Neural cell (in vitro differentiated cells): Measurements from ENCODE around the gene ARPC1B. TPM values are rescaled to one million over a fixed set of nuclear protein-coding genes. Genes with fewer than 3 reads are reported as not detected.

Experiments used
- H2AFZ ChIP-seq: fragments of 200-600, 300-800 bp; sonication (generic), shearing (Covaris generic); 2 replicates; pipeline ENCODE4 v1.6.0; 2014; ENCODE audit warnings: low read depth, mild to moderate bottlenecking, antibody characterized with exemption, low read length, moderate library complexity
- H3F3A ChIP-seq: fragments of 200-600 bp; shearing (Covaris generic); 2 replicates; pipeline ENCODE4 v1.6.1; 2016; ENCODE audit warnings: mild to moderate bottlenecking, moderate library complexity, mixed read lengths, antibody characterized with exemption, low read length; ENCODE audit not compliant: insufficient read depth, poor library complexity, severe bottlenecking
- H3K27ac ChIP-seq: fragments of 200-600, 300-800 bp; sonication (generic), shearing (Covaris generic); 2 replicates; pipeline ENCODE4 v1.5.1; 2014; ENCODE audit warnings: mild to moderate bottlenecking, low read length, moderate library complexity
- H3K27me3 ChIP-seq: fragments of 300-800, 200-600 bp; sonication (generic), shearing (Covaris generic); 2 replicates; pipeline ENCODE4 v1.6.0; 2014; ENCODE audit warnings: mild to moderate bottlenecking, low read depth, low read length, moderate library complexity; ENCODE audit not compliant: insufficient read depth
- H3K36me3 ChIP-seq: fragments of 300-800, 200-600 bp; sonication (generic), shearing (Covaris generic); 2 replicates; pipeline ENCODE4 v1.5.1; 2014; ENCODE audit warnings: mild to moderate bottlenecking, antibody characterized with exemption, low read length, moderate library complexity; ENCODE audit not compliant: insufficient read depth
- H3K4me2 ChIP-seq: fragments of 300-800, 200-600 bp; sonication (generic), shearing (Covaris generic); 2 replicates; pipeline ENCODE4 v1.6.0; 2014; ENCODE audit warnings: mild to moderate bottlenecking, low read length
- H3K4me3 ChIP-seq: fragments of 300-800, 200-600 bp; sonication (generic), shearing (Covaris generic); 2 replicates; pipeline ENCODE4 v1.5.1; 2014; ENCODE audit warnings: mild to moderate bottlenecking, low read length, moderate library complexity
- H3K79me2 ChIP-seq: fragments of 200-600 bp; shearing (Covaris generic); replicated peaks from 2 replicates; pipeline ENCODE4 v1.6.0; 2014; ENCODE audit warnings: mild to moderate bottlenecking, low read length, moderate library complexity; ENCODE audit not compliant: insufficient read depth
- H3K9ac ChIP-seq: fragments of 300-800, 200-600 bp; sonication (generic), shearing (Covaris generic); 2 replicates; pipeline ENCODE4 v1.6.1; 2016; ENCODE audit warnings: mild to moderate bottlenecking, low read length, mixed read lengths
- H3K9me2 ChIP-seq: fragments of 200-600 bp; shearing (Covaris generic); 2 replicates; pipeline ENCODE4 v1.6.1; 2016; ENCODE audit warnings: mild to moderate bottlenecking, low read length, mixed read lengths; ENCODE audit not compliant: insufficient read depth
- H3K9me3 ChIP-seq: fragments of 200-600, 300-800 bp; sonication (generic), shearing (Covaris generic); 2 replicates; pipeline ENCODE4 v1.6.1; 2016; ENCODE audit warnings: mild to moderate bottlenecking, mixed run types, low read length, moderate library complexity, mixed read lengths
- H4K20me1 ChIP-seq: fragments of 200-600 bp; shearing (Covaris generic); 2 replicates; pipeline ENCODE4 v1.6.1; 2016; ENCODE audit warnings: mild to moderate bottlenecking, mixed run types; ENCODE audit not compliant: insufficient read depth
- EP300 ChIP-seq: fragments of 450-650 bp; conservative IDR thresholded peaks from 2 replicates; pipeline ENCODE4 v1.6.1; 2014; ENCODE audit warnings: antibody characterized with exemption, mild to moderate bottlenecking, moderate library complexity; ENCODE audit not compliant: poor library complexity, severe bottlenecking
- EZH2 ChIP-seq: fragments of 200-600, 300-800 bp; shearing (Covaris generic), sonication (generic); IDR thresholded peaks from 2 replicates; pipeline ENCODE4 v1.6.1; 2014; ENCODE audit warnings: antibody characterized with exemption, low read length, borderline replicate concordance, mild to moderate bottlenecking; ENCODE audit not compliant: insufficient read depth, poor library complexity, severe bottlenecking
- MXI1 ChIP-seq: fragments of 450-650 bp; conservative IDR thresholded peaks from 2 replicates; pipeline ENCODE4 v1.6.1; 2014; ENCODE audit warnings: antibody characterized with exemption, mild to moderate bottlenecking; ENCODE audit not compliant: poor library complexity, severe bottlenecking
- POLR2AphosphoS5 ChIP-seq: IDR thresholded peaks from 2 replicates; pipeline ENCODE4 v1.6.1; 2012
- RAD21 ChIP-seq: fragments of 450-650 bp; conservative IDR thresholded peaks from 2 replicates; pipeline ENCODE4 v1.6.1; 2014; ENCODE audit warnings: antibody characterized with exemption, mild to moderate bottlenecking, moderate library complexity
- SMC3 ChIP-seq: fragments of 450-650 bp; conservative IDR thresholded peaks from 2 replicates; pipeline ENCODE4 v1.6.1; 2014; ENCODE audit warnings: antibody characterized with exemption, mild to moderate bottlenecking, moderate library complexity; ENCODE audit not compliant: poor library complexity
- TAF1 ChIP-seq: IDR thresholded peaks from 2 replicates; pipeline ENCODE4 v1.6.1; 2012; ENCODE audit warnings: low read depth
- polyA plus RNA-seq: library from polyadenylated mRNA; depleted of rRNA; stranded (reverse); fragments of >200 nt; gene quantifications from 2 replicates; pipeline ENCODE4 v1.2.3, GENCODE V29; 2014
- TF ChIP-seq, protein P1 (sequence below): fragments of 450-650 bp; IDR thresholded peaks from 2 replicates; pipeline ENCODE4 v1.5.1; 2014; ENCODE audit warnings: antibody characterized with exemption, mild to moderate bottlenecking, moderate library complexity; ENCODE audit not compliant: poor library complexity, severe bottlenecking
- TF ChIP-seq, protein P2 (sequence below): IDR thresholded peaks from 2 replicates; pipeline ENCODE4 v1.6.1; 2012; ENCODE audit warnings: borderline replicate concordance

ARPC1B gene
- polyA plus RNA-seq, 1 donor from 2014 or later: 1.7 TPM

DNA sequence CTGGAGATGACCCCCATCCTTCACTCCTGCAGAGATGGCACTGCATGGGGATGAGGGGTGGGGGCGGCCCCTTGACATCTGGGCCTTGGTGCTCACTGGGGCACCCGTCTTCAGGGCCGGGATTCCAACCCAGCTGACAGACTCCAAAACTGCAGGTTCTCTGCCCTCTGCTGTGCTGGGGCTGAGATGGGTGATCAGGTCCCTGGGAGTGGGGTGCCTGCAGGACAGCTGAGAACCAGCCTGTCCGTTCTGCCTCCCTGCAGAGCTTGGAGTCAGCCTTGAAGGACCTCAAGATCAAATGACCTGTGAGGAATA, 19.6 kb downstream of the ARPC1B start:
- H3K36me3 ChIP-seq: no peaks in the 10 kb centered on the region
- no peaks in the 10 kb centered on the region for H3K79me2 ChIP-seq
- H3K4me3 ChIP-seq: no peak overlapping the region
- no peak overlapping the region for H3K27ac ChIP-seq
- no peak overlapping the region for H2AFZ ChIP-seq
- no peaks in the 10 kb centered on the region for H3F3A ChIP-seq
- no peak overlapping the region for H3K9ac ChIP-seq
- no peak overlapping the region for H3K4me2 ChIP-seq
- H3K9me3 ChIP-seq: no peaks in the 10 kb centered on the region
- no peaks in the 10 kb centered on the region for H4K20me1 ChIP-seq
- TF ChIP-seq EZH2 (no peak), MXI1 (no peak), POLR2AphosphoS5 (no peak), SMC3 (no peak), EP300 (no peak), RAD21 (no peak), TAF1 (no peak)
- TF ChIP-seq, protein P1, sequence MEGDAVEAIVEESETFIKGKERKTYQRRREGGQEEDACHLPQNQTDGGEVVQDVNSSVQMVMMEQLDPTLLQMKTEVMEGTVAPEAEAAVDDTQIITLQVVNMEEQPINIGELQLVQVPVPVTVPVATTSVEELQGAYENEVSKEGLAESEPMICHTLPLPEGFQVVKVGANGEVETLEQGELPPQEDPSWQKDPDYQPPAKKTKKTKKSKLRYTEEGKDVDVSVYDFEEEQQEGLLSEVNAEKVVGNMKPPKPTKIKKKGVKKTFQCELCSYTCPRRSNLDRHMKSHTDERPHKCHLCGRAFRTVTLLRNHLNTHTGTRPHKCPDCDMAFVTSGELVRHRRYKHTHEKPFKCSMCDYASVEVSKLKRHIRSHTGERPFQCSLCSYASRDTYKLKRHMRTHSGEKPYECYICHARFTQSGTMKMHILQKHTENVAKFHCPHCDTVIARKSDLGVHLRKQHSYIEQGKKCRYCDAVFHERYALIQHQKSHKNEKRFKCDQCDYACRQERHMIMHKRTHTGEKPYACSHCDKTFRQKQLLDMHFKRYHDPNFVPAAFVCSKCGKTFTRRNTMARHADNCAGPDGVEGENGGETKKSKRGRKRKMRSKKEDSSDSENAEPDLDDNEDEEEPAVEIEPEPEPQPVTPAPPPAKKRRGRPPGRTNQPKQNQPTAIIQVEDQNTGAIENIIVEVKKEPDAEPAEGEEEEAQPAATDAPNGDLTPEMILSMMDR: no peak
- TF ChIP-seq, protein P2, sequence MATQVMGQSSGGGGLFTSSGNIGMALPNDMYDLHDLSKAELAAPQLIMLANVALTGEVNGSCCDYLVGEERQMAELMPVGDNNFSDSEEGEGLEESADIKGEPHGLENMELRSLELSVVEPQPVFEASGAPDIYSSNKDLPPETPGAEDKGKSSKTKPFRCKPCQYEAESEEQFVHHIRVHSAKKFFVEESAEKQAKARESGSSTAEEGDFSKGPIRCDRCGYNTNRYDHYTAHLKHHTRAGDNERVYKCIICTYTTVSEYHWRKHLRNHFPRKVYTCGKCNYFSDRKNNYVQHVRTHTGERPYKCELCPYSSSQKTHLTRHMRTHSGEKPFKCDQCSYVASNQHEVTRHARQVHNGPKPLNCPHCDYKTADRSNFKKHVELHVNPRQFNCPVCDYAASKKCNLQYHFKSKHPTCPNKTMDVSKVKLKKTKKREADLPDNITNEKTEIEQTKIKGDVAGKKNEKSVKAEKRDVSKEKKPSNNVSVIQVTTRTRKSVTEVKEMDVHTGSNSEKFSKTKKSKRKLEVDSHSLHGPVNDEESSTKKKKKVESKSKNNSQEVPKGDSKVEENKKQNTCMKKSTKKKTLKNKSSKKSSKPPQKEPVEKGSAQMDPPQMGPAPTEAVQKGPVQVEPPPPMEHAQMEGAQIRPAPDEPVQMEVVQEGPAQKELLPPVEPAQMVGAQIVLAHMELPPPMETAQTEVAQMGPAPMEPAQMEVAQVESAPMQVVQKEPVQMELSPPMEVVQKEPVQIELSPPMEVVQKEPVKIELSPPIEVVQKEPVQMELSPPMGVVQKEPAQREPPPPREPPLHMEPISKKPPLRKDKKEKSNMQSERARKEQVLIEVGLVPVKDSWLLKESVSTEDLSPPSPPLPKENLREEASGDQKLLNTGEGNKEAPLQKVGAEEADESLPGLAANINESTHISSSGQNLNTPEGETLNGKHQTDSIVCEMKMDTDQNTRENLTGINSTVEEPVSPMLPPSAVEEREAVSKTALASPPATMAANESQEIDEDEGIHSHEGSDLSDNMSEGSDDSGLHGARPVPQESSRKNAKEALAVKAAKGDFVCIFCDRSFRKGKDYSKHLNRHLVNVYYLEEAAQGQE: no peak
- H3K9me2 ChIP-seq: no peaks in the 10 kb centered on the region
- H3K27me3 ChIP-seq: no peaks in the 10 kb centered on the region

DNA sequence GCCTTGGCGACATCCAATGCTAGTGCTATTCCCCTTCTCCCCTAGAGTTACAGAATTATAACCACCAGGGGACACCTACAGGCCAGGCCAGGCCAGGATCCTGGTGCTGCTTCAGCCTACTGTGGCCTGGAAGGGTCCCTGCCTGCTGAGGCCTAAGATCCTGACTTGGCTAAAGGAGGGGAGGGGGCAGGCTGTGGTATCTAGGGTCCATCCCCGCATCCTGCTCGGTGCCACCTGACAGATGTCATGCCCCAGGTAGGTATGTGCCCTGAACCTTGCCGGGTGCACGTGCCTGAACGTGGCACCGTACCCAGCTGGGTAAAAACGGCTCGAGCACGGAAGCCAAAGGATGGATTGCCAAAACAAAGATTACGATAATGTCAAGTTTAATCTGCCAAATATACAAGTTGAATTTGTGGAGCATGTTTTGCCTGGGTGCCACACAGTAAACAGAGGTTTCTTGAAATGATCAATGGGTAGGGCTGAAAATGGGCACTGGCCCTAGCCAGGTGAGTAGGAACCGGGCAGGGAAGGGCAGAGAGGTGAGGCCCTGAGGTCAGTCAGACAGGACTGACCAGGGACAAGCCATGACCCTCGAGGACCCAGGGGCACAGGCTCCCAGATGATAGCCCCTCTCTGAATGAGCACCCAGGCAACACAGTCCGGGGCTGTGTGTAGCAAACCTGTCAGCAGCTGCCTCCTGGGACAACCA, 21.2 kb downstream of the ARPC1B start:
- Histone ChIP-seq H2AFZ (no peak overlapping the region), H4K20me1 (no peaks in the 10 kb centered on the region), H3K79me2 (no peaks in the 10 kb centered on the region), H3K27ac (no peak overlapping the region), H3K9me3 (no peaks in the 10 kb centered on the region), H3K4me2 (no peak overlapping the region), H3K9me2 (no peaks in the 10 kb centered on the region), H3K36me3 (no peaks in the 10 kb centered on the region), H3K4me3 (no peak overlapping the region), H3F3A (no peaks in the 10 kb centered on the region), H3K27me3 (no peaks in the 10 kb centered on the region), H3K9ac (no peak overlapping the region)
- TF ChIP-seq TAF1 (no peak), RAD21 (no peak), MXI1 (no peak), EP300 (no peak), EZH2 (no peak), SMC3 (no peak), POLR2AphosphoS5 (no peak)
- TF ChIP-seq, protein P1: no peak
- TF ChIP-seq, protein P2: no peak
